ENCODE data around the gene BMP10. TPM values are rescaled to one million over a fixed set of nuclear protein-coding genes. Genes with fewer than 3 reads are reported as not detected.

The BMP10 gene
- total and polyA plus RNA-seq, 10 of the 15 experiments (the other 5 are each of a cell fraction or from before 2014, with no cell fraction given), result 0.04 TPM; not detected in 9

- TF ChIP-seq ZBED1 (IDR thresholded peaks at IDR 0.05; ENCODE audit: borderline replicate concordance) (no peak), STAT3 (IDR thresholded peaks at IDR 0.05; ENCODE audit: low read depth, low read length) (no peak), ZBTB33 (IDR thresholded peaks at IDR 0.05) (no peak), IRF4 (IDR thresholded peaks at IDR 0.05; ENCODE audit: low read depth, low read length) (no peak), RELA (IDR thresholded peaks at IDR 0.05; ENCODE audit: borderline replicate concordance, partially characterized antibody) (no peak), PAX8 (IDR thresholded peaks at IDR 0.05) (no peak), SRF (IDR thresholded peaks at IDR 0.05; ENCODE audit: low read depth in 2 of 2, low read length in 2 of 2) (no peak), SREBF2 (IDR thresholded peaks at IDR 0.05; ENCODE audit: low read length) (no peak), TCF3 (IDR thresholded peaks at IDR 0.05; ENCODE audit: borderline replicate concordance, insufficient read depth, low read depth, low read length) (no peak), FOXK2 (IDR thresholded peaks at IDR 0.05) (no peak), SMC3 (IDR thresholded peaks at IDR 0.05; ENCODE audit: borderline replicate concordance, low read length) (no peak), SIX5 (IDR thresholded peaks at IDR 0.05; ENCODE audit: low read depth, low read length, severe bottlenecking) (no peak)
- TF ChIP-seq, protein P1, sequence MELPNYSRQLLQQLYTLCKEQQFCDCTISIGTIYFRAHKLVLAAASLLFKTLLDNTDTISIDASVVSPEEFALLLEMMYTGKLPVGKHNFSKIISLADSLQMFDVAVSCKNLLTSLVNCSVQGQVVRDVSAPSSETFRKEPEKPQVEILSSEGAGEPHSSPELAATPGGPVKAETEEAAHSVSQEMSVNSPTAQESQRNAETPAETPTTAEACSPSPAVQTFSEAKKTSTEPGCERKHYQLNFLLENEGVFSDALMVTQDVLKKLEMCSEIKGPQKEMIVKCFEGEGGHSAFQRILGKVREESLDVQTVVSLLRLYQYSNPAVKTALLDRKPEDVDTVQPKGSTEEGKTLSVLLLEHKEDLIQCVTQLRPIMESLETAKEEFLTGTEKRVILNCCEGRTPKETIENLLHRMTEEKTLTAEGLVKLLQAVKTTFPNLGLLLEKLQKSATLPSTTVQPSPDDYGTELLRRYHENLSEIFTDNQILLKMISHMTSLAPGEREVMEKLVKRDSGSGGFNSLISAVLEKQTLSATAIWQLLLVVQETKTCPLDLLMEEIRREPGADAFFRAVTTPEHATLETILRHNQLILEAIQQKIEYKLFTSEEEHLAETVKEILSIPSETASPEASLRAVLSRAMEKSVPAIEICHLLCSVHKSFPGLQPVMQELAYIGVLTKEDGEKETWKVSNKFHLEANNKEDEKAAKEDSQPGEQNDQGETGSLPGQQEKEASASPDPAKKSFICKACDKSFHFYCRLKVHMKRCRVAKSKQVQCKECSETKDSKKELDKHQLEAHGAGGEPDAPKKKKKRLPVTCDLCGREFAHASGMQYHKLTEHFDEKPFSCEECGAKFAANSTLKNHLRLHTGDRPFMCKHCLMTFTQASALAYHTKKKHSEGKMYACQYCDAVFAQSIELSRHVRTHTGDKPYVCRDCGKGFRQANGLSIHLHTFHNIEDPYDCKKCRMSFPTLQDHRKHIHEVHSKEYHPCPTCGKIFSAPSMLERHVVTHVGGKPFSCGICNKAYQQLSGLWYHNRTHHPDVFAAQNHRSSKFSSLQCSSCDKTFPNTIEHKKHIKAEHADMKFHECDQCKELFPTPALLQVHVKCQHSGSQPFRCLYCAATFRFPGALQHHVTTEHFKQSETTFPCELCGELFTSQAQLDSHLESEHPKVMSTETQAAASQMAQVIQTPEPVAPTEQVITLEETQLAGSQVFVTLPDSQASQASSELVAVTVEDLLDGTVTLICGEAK (IDR thresholded peaks at IDR 0.05; ENCODE audit: borderline replicate concordance), result no peak
- no peak overlapping the region for H2AFZ ChIP-seq (ENCODE audit: control insufficient read depth, low read depth, low read length)
- no TSS peak for BruUV-seq (replicated peaks)
- no peak overlapping the region for H3K4me2 ChIP-seq (ENCODE audit: control insufficient read depth, insufficient read depth)
- FAIRE-seq, result no peak
- WGBS (ENCODE audit: insufficient coverage, insufficient replicate concordance, low lambda C conversion rate, missing lambda C conversion rate), result 94% methylated on average over 1 of the region's 1 CpG
- in situ Hi-C loops (cut with MboI) (no loop called here), intact Hi-C loops (cut with micrococcal nuclease; ENCODE audit: unreplicated experiment) (no loop called here)
- no peaks in the 10 kb centered on the region for H3K9me3 ChIP-seq (replicated peaks; ENCODE audit: control insufficient read depth, insufficient read depth, low read length)
- ChIA-PET SMC1A (ENCODE audit: uncharacterized antibody, unreplicated experiment) (no interaction called here), RAD21 (ENCODE audit: unreplicated experiment) (no interaction called here), POLR2A (no interaction called here), CTCF (no interaction called here)
- ATAC-seq, result no peak
- no peaks in the 10 kb centered on the region for H3K36me3 ChIP-seq (ENCODE audit: control insufficient read depth in 2 of 2, insufficient read depth in 2 of 2, low read length in 1 of 2)
- H3K27me3 ChIP-seq (replicated peaks in 1 of 2; ENCODE audit: control insufficient read depth in 2 of 2, insufficient read depth in 2 of 2, low read length in 1 of 2), result 0 out of 4 replicates have a peak, but pooled peaks cover 0 to 2% of the 10 kb centered on the region in 2 experiments
- no peaks in the 10 kb centered on the region for H3K79me2 ChIP-seq (ENCODE audit: control insufficient read depth, insufficient read depth, low read length)
- no peaks in the 10 kb centered on the region for H3K4me1 ChIP-seq (ENCODE audit: control insufficient read depth, insufficient read depth, low read length)
- no peak overlapping the region for H3K9ac ChIP-seq (ENCODE audit: control insufficient read depth, insufficient read depth, low read length)
- no peaks in the 10 kb centered on the region for H4K20me1 ChIP-seq (ENCODE audit: control insufficient read depth, insufficient read depth)
- DNase-seq (ENCODE audit: low read depth, low spot score), result no peak
- H3K4me3 ChIP-seq, result no peak overlapping the region
- no peak overlapping the region for H3K27ac ChIP-seq (ENCODE audit: control insufficient read depth, insufficient read depth)
These were observed 17.8 kb upstream of the BMP10 start for GRCh38 chr2:68889021-68889420.

All from GM12878 (cell line).